Measurements from ENCODE around the gene SPAG17.
"Not testable (repeated sequence)": the region's sequence is repeated elsewhere in the genome, so short reads cannot be mapped to it uniquely, and the experiment has no call there.

SPAG17 gene

DNA sequence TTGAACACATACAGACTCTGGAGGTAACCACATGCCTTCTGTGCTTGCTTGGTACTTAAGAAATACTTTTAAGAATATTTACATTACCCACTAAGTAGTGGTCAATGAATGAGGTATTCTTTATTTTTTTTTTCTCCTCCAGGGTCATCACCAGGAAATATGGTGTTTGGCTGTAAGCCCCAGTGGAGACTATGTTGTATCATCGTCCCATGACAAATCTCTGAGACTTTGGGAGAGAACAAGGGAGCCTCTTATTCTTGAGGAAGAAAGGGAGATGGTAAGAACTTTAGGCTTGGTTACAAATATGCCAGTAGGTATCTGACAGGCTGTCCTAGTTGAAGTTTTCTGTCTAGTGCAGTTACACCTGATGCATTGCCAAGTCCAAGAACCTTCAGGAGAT is 232.6 kb downstream of the SPAG17 start:
- no peak for ATAC-seq
- no peaks in the 10 kb centered on the region for H3K27me3 Mint-ChIP-seq
- H3K4me3 Mint-ChIP-seq: no peak overlapping the region
- H3K4me1 Mint-ChIP-seq: no peaks in the 10 kb centered on the region
- no peaks in the 10 kb centered on the region for H3K9me3 Mint-ChIP-seq
- no peak for DNase-seq
- H3K27ac Mint-ChIP-seq: no peak overlapping the region

- Mint-ChIP-seq H3K9me3 (no peaks in the 10 kb centered on the region), H3K27ac (no peak overlapping the region), H3K27me3 (no peaks in the 10 kb centered on the region), H3K4me3 (no peak overlapping the region), H3K4me1 (no peaks in the 10 kb centered on the region)
- DNase-seq (no peak), ATAC-seq (no peak)
Measured at GRCh38 chr1:117942293-117942692, 242.7 kb downstream of the SPAG17 start.

GRCh38 chr1:117933769-117934168 is 251.3 kb downstream of the SPAG17 start:
- Mint-ChIP-seq H3K27me3 (no peaks in the 10 kb centered on the region), H3K27ac (no peak overlapping the region), H3K9me3 (no peaks in the 10 kb centered on the region), H3K4me3 (no peak overlapping the region), H3K4me1 (peaks cover 32% of the 10 kb centered on the region)
- ATAC-seq (no peak), DNase-seq (no peak)

GRCh38 chr1:117932576-117932975 is 252.5 kb downstream of the SPAG17 start:
- no peaks in the 10 kb centered on the region for H3K9me3 Mint-ChIP-seq
- H3K4me3 Mint-ChIP-seq: no peak overlapping the region
- no peak for ATAC-seq
- no peak for DNase-seq
- H3K4me1 Mint-ChIP-seq: peaks cover 39% of the 10 kb centered on the region
- H3K27ac Mint-ChIP-seq: no peak overlapping the region
- no peaks in the 10 kb centered on the region for H3K27me3 Mint-ChIP-seq

DNA sequence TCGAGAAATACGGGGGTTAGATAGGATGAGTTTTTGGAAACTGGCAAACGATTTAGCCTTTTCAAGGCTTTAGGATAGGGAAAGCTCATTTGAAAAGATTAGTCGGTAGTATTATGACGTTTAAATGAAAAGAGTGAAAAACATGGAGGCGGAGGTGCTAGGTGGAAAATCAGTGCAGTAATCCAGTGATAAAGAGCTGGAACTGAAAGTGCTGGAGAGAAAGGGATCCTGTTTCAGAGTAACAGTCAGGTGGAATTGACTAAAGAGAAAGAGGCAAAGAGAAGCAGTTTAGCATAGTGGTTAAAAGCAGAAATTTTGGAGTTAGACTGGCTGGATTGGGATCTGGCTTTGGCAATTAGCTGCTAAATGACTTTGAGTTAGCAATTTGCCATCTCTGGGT is 254.5 kb downstream of the SPAG17 start:
- Mint-ChIP-seq H3K9me3 (no peaks in the 10 kb centered on the region), H3K4me1 (peaks cover 39% of the 10 kb centered on the region), H3K4me3 (peak overlapping the region; percentile 88 to 96), H3K27me3 (no peaks in the 10 kb centered on the region), H3K27ac (peak overlapping the region; percentile 43 to 91)
- ATAC-seq (no peak), DNase-seq (no peak)

DNA sequence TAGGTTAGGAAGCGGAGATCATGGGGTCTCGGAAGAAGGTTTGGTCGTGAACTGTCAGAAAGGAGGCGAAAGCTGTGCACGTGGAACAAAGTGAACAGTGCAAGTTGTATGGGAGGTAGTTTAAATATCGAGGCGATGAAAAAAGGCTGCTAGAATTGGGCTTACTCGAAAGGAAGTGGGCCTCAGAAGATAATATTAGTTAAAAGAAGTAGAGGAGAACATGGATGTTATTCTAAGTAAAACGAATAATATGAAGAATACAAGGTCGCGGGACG is 254.9 kb downstream of the SPAG17 start:
- no peaks in the 10 kb centered on the region for H3K9me3 Mint-ChIP-seq
- peaks cover 39% of the 10 kb centered on the region for H3K4me1 Mint-ChIP-seq
- peak overlapping the region; percentile 88 to 96 for H3K4me3 Mint-ChIP-seq
- ATAC-seq: no peak
- DNase-seq: no peak
- peak overlapping the region; percentile 91 to 95 for H3K27ac Mint-ChIP-seq
- no peaks in the 10 kb centered on the region for H3K27me3 Mint-ChIP-seq

GRCh38 chr1:117929343-117930172 is 255.5 kb downstream of the SPAG17 start, which contains the start of the genes GDAP2 and WDR3:
GDAP2 (minus strand) TSS chr1:117929621; CDS start chr1:117920357, 9,264 bp downstream.
WDR3 (plus strand) TSS chr1:117929739; CDS start chr1:117933320, 3,581 bp downstream.
- H3K4me3 Mint-ChIP-seq: peak within 1 kb of the TSS; percentile 88 to 96
- ATAC-seq (peak; percentile 98), DNase-seq (peak; percentile 92 to 96)
- no peaks in the 10 kb centered on the region for H3K27me3 Mint-ChIP-seq
- H3K4me1 Mint-ChIP-seq: peaks cover 39% of the 10 kb centered on the region
- H3K9me3 Mint-ChIP-seq: no peaks in the 10 kb centered on the region
- peak within 1 kb of the TSS; percentile 91 to 95 for H3K27ac Mint-ChIP-seq

GRCh38 chr1:117928881-117929342 is 256.1 kb downstream of the SPAG17 start:
- no peaks in the 10 kb centered on the region for H3K27me3 Mint-ChIP-seq
- peaks cover 39% of the 10 kb centered on the region for H3K4me1 Mint-ChIP-seq
- no peaks in the 10 kb centered on the region for H3K9me3 Mint-ChIP-seq
- ATAC-seq: peak; percentile 64
- DNase-seq: no peak
- peak overlapping the region; percentile 91 to 95 for H3K27ac Mint-ChIP-seq
- peak overlapping the region; percentile 88 to 96 for H3K4me3 Mint-ChIP-seq

DNA sequence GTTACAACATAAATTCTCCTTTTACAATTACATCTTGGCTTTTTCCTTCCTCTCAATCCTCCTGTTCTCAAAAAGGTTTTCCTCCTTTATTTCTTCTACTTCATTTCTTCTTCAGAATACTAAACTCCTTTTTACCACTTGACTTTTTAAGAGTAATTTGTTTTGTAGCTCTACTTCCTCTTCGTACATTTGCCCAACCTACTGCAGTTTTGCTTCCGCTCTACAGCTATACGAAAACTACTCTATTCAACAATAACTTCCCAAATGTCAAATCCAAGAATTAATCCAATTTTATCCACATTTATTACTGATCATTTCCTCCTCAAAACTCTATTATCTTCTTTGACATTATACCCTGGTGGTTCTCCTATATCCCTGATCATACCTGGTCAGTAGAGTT is 259.0 kb downstream of the SPAG17 start:
- H3K27me3 Mint-ChIP-seq: no peaks in the 10 kb centered on the region
- no peaks in the 10 kb centered on the region for H3K9me3 Mint-ChIP-seq
- no peak for ATAC-seq
- DNase-seq: no peak
- H3K27ac Mint-ChIP-seq: no peak overlapping the region
- peaks cover 15% of the 10 kb centered on the region for H3K4me1 Mint-ChIP-seq
- no peak overlapping the region for H3K4me3 Mint-ChIP-seq

DNA sequence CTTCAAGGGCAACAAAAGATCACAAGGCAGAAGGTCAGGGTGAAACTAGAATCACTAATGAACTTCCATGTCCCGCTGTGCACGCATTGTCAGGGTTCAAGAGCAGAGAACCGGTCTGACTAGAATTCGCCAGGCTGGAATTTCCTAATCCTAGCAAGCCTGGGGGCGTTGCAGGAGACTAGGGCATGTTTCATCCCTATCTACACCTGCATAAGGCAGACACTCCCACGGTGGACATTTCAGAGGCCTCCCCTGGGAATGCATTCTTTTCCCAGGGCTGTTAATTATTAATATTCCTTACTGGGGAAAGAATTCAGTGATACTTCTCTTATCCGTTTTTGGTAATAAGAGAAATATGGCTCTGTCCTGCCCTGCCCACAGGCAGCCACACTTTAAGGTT is 262.3 kb downstream of the SPAG17 start:
- H3K4me1 Mint-ChIP-seq, ATAC-seq, DNase-seq, H3K4me3 Mint-ChIP-seq, H3K9me3 Mint-ChIP-seq, H3K27me3 Mint-ChIP-seq, H3K27ac Mint-ChIP-seq: not testable (repeated sequence)

DNA sequence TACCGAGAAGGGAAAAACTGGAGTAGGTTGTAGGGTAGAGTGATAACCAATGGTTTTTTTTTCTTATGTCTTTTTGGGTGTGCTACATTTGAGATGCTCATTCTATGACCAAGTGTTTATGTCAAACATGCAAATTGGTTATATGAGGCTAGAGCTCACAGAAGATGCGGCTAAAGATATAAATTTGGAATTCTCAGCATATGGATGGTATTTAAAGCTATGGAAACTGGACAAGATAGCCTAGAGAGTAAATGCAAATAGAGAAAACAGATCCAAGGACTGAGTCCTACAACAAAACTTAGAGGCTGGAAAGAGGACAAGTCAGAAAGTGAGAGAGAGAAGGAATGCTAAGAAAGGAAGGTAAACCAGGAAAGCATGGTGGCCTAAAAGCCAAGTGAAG is 263.0 kb downstream of the SPAG17 start:
- ATAC-seq: no peak
- Mint-ChIP-seq H3K27me3 (no peaks in the 10 kb centered on the region), H3K9me3 (no peaks in the 10 kb centered on the region), H3K4me3 (no peak overlapping the region), H3K27ac (no peak overlapping the region), H3K4me1 (no peaks in the 10 kb centered on the region)
- DNase-seq: no peak

- no peaks in the 10 kb centered on the region for H3K27me3 Mint-ChIP-seq
- ATAC-seq: no peak
- no peak for DNase-seq
- H3K27ac Mint-ChIP-seq: no peak overlapping the region
- no peak overlapping the region for H3K4me3 Mint-ChIP-seq
- no peaks in the 10 kb centered on the region for H3K4me1 Mint-ChIP-seq
- H3K9me3 Mint-ChIP-seq: no peaks in the 10 kb centered on the region
Measured at GRCh38 chr1:117919376-117919775, 265.7 kb downstream of the SPAG17 start.

DNA sequence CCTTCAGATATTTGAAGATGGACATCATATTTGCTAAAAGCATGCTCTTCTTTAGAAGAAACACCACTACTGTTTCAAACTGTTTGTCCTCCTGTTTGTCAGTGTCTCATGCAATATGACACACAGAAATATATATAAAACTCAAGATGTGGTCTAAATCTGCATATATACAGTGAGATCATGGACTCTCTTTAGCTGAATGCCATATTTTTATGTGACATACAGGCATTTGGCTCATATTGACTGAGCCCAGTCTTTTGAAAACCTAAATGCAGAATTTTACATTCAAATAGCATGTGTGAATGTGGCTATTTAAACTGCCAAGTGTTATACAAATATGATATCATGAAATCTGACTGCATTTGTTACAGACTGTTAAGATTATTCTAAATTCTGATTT is 274.0 kb downstream of the SPAG17 start:
- Mint-ChIP-seq H3K9me3 (no peaks in the 10 kb centered on the region), H3K27ac (no peak overlapping the region), H3K27me3 (no peaks in the 10 kb centered on the region), H3K4me1 (no peaks in the 10 kb centered on the region), H3K4me3 (no peak overlapping the region)
- ATAC-seq (no peak), DNase-seq (no peak)

DNA sequence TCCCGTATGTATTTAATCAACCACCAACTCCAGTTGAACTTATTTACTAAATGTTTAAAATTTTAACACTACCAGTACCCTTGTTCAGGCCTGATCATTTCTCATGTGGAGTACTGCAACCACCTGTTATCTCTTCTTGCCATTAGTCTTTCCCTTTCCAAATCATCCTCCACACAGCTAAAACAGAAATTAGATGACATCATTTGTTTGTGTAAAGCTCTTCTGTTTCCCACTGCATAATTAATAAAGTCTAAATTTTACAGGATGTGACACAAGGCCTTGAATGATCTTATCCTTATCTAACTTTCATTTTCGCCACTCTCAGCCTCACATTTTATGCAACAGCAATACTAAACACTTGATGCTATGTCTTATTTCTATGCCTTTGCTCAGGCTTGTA is 280.0 kb downstream of the SPAG17 start:
- Mint-ChIP-seq H3K27me3 (no peaks in the 10 kb centered on the region), H3K4me1 (peaks cover 4% of the 10 kb centered on the region), H3K27ac (peak overlapping the region; percentile 32 to 55), H3K9me3 (no peaks in the 10 kb centered on the region), H3K4me3 (no peak overlapping the region)
- DNase-seq (no peak), ATAC-seq (no peak)

GRCh38 chr1:117904485-117904884 is 280.5 kb downstream of the SPAG17 start:
- Mint-ChIP-seq H3K27ac (no peak overlapping the region), H3K9me3 (no peaks in the 10 kb centered on the region), H3K4me1 (peaks cover 5% of the 10 kb centered on the region), H3K27me3 (no peaks in the 10 kb centered on the region), H3K4me3 (no peak overlapping the region)
- ATAC-seq (no peak), DNase-seq (no peak)
